Measurements from ENCODE around the gene TMEM131. TPM values are rescaled to one million over a fixed set of nuclear protein-coding genes. Genes with fewer than 3 reads are reported as not detected.

TMEM131 gene
- total RNA-seq, 1 donor from 2014 or later = 32.9 TPM

DNA sequence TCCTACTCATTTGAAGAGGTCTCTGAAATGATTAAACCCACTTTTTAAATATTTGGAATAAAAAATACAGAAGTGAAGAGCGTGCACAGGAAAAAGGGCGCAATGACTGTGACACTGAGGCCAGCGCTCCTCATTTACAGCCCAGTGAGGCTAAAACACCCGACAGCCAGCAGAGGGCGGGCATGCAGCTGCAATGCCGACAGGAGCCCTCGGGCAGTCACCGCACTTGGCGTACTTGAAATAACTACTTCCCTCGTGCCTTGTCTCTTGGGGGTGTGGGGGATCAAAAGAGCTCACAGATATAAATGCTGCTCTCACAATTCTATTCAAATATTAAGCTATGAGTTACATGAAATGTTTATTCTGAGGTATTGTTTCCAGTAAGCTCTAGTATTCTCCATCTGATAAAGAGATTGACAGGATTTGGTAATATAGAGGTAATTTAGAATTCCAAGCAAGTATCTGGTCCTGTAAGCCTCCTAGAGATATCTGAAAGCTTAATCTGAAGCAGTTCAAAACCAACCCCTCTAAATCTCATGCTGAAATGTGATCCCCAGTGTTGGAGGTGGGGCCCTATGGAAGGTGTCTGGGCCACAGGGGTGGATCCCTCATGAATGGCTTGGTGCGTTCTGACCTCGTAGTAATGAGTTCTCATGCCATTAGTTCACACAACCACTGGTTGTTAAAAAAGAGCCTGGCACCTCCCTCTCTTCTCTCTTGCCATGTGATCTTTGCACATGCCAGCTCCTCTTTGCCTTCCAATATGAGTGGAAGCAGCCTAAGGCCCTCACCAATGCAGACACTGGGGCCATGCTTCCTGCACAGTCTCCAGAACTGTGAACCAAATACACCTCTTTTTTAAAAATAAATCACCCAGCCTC, 188.8 kb downstream of the TMEM131 start:
- H3K4me3 ChIP-seq (ENCODE audit: low read length in 3 of 3) = no peak overlapping the region
- peak overlapping the region; percentile 54 for H3K27ac ChIP-seq (ENCODE audit: low read depth, low read length)
- H3K36me3 ChIP-seq (ENCODE audit: control insufficient read depth in 3 of 3, insufficient read depth in 3 of 3, low read length in 3 of 3) = peaks cover 16 to 53% (median 49%) of the 10 kb centered on the region in 3 donors
- no peaks in the 10 kb centered on the region for H3K27me3 ChIP-seq (ENCODE audit: control insufficient read depth in 3 of 3, insufficient read depth in 3 of 3, low read length in 3 of 3)
- H3K9ac ChIP-seq (ENCODE audit: low read depth in 1 of 3, low read length in 3 of 3) = no peak overlapping the region
- no peaks in the 10 kb centered on the region for H3K9me3 ChIP-seq (ENCODE audit: control insufficient read depth in 3 of 3, low read length in 3 of 3)
- H3K4me1 ChIP-seq (ENCODE audit: control insufficient read depth in 3 of 3, insufficient read depth in 3 of 3, low read length in 3 of 3) = peaks cover 0 to 18% (median 5%) of the 10 kb centered on the region in 3 donors

- Histone ChIP-seq H3K27ac (ENCODE audit: low read depth, low read length) (no peak overlapping the region), H3K27me3 (ENCODE audit: control insufficient read depth in 3 of 3, insufficient read depth in 3 of 3, low read length in 3 of 3) (no peaks in the 10 kb centered on the region), H3K4me1 (ENCODE audit: control insufficient read depth in 3 of 3, insufficient read depth in 3 of 3, low read length in 3 of 3) (peaks cover 0 to 18% (median 5%) of the 10 kb centered on the region in 3 donors), H3K9me3 (ENCODE audit: control insufficient read depth in 3 of 3, low read length in 3 of 3) (no peaks in the 10 kb centered on the region), H3K4me3 (ENCODE audit: low read length in 3 of 3) (no peak overlapping the region), H3K36me3 (ENCODE audit: control insufficient read depth in 3 of 3, insufficient read depth in 3 of 3, low read length in 3 of 3) (peaks cover 8 to 53% (median 48%) of the 10 kb centered on the region in 3 donors), H3K9ac (ENCODE audit: low read depth in 1 of 3, low read length in 3 of 3) (no peak overlapping the region)
Measured at GRCh38 chr2:97805776-97806175, 190.0 kb downstream of the TMEM131 start.

GRCh38 chr2:97801028-97801427, 194.7 kb downstream of the TMEM131 start:
- no peak overlapping the region for H3K4me3 ChIP-seq (ENCODE audit: low read length in 3 of 3)
- peaks cover 9 to 54% (median 36%) of the 10 kb centered on the region in 3 donors for H3K36me3 ChIP-seq (ENCODE audit: control insufficient read depth in 3 of 3, insufficient read depth in 3 of 3, low read length in 3 of 3)
- no peaks in the 10 kb centered on the region for H3K9me3 ChIP-seq (ENCODE audit: control insufficient read depth in 3 of 3, low read length in 3 of 3)
- no peaks in the 10 kb centered on the region for H3K27me3 ChIP-seq (ENCODE audit: control insufficient read depth in 3 of 3, insufficient read depth in 3 of 3, low read length in 3 of 3)
- no peak overlapping the region for H3K27ac ChIP-seq (ENCODE audit: low read depth, low read length)
- no peaks in the 10 kb centered on the region for H3K4me1 ChIP-seq (ENCODE audit: control insufficient read depth in 3 of 3, insufficient read depth in 3 of 3, low read length in 3 of 3)
- H3K9ac ChIP-seq (ENCODE audit: low read depth in 1 of 3, low read length in 3 of 3) = no peak overlapping the region

GRCh38 chr2:97798416-97798815, 197.3 kb downstream of the TMEM131 start:
- Histone ChIP-seq H3K4me1 (ENCODE audit: control insufficient read depth in 3 of 3, insufficient read depth in 3 of 3, low read length in 3 of 3) (no peaks in the 10 kb centered on the region), H3K27ac (ENCODE audit: low read depth, low read length) (no peak overlapping the region), H3K27me3 (ENCODE audit: control insufficient read depth in 3 of 3, insufficient read depth in 3 of 3, low read length in 3 of 3) (no peaks in the 10 kb centered on the region), H3K4me3 (ENCODE audit: low read length in 3 of 3) (no peak overlapping the region), H3K9ac (ENCODE audit: low read depth in 1 of 3, low read length in 3 of 3) (no peak overlapping the region), H3K9me3 (ENCODE audit: control insufficient read depth in 3 of 3, low read length in 3 of 3) (no peaks in the 10 kb centered on the region), H3K36me3 (ENCODE audit: control insufficient read depth in 3 of 3, insufficient read depth in 3 of 3, low read length in 3 of 3) (peaks cover 14 to 48% (median 32%) of the 10 kb centered on the region in 3 donors)

- peaks cover 19 to 46% (median 31%) of the 10 kb centered on the region in 3 donors for H3K36me3 ChIP-seq (ENCODE audit: control insufficient read depth in 3 of 3, insufficient read depth in 3 of 3, low read length in 3 of 3)
- no peaks in the 10 kb centered on the region for H3K4me1 ChIP-seq (ENCODE audit: control insufficient read depth in 3 of 3, insufficient read depth in 3 of 3, low read length in 3 of 3)
- H3K9ac ChIP-seq (ENCODE audit: low read depth in 1 of 3, low read length in 3 of 3) = no peak overlapping the region
- no peaks in the 10 kb centered on the region for H3K27me3 ChIP-seq (ENCODE audit: control insufficient read depth in 3 of 3, insufficient read depth in 3 of 3, low read length in 3 of 3)
- no peak overlapping the region for H3K27ac ChIP-seq (ENCODE audit: low read depth, low read length)
- H3K4me3 ChIP-seq (ENCODE audit: low read length in 3 of 3) = no peak overlapping the region
- H3K9me3 ChIP-seq (ENCODE audit: control insufficient read depth in 3 of 3, low read length in 3 of 3) = no peaks in the 10 kb centered on the region
Measured at GRCh38 chr2:97797355-97797754, 198.4 kb downstream of the TMEM131 start.

GRCh38 chr2:97796465-97797126, 199.2 kb downstream of the TMEM131 start:
- Histone ChIP-seq H3K27ac (ENCODE audit: low read depth, low read length) (no peak overlapping the region), H3K9ac (ENCODE audit: low read depth in 1 of 3, low read length in 3 of 3) (no peak overlapping the region), H3K4me3 (ENCODE audit: low read length in 3 of 3) (no peak overlapping the region), H3K9me3 (ENCODE audit: control insufficient read depth in 3 of 3, low read length in 3 of 3) (no peaks in the 10 kb centered on the region), H3K27me3 (ENCODE audit: control insufficient read depth in 3 of 3, insufficient read depth in 3 of 3, low read length in 3 of 3) (no peaks in the 10 kb centered on the region), H3K36me3 (ENCODE audit: control insufficient read depth in 3 of 3, insufficient read depth in 3 of 3, low read length in 3 of 3) (peaks cover 22 to 46% (median 32%) of the 10 kb centered on the region in 3 donors), H3K4me1 (ENCODE audit: control insufficient read depth in 3 of 3, insufficient read depth in 3 of 3, low read length in 3 of 3) (no peaks in the 10 kb centered on the region)

GRCh38 chr2:97792416-97792815, 203.3 kb downstream of the TMEM131 start:
- Histone ChIP-seq H3K27me3 (ENCODE audit: control insufficient read depth in 3 of 3, insufficient read depth in 3 of 3, low read length in 3 of 3) (no peaks in the 10 kb centered on the region), H3K4me3 (ENCODE audit: low read length in 3 of 3) (no peak overlapping the region), H3K27ac (ENCODE audit: low read depth, low read length) (no peak overlapping the region), H3K9me3 (ENCODE audit: control insufficient read depth in 3 of 3, low read length in 3 of 3) (no peaks in the 10 kb centered on the region), H3K9ac (ENCODE audit: low read depth in 1 of 3, low read length in 3 of 3) (no peak overlapping the region), H3K4me1 (ENCODE audit: control insufficient read depth in 3 of 3, insufficient read depth in 3 of 3, low read length in 3 of 3) (no peaks in the 10 kb centered on the region), H3K36me3 (ENCODE audit: control insufficient read depth in 3 of 3, insufficient read depth in 3 of 3, low read length in 3 of 3) (peaks cover 34 to 49% (median 48%) of the 10 kb centered on the region in 3 donors)

GRCh38 chr2:97788986-97789644, 206.6 kb downstream of the TMEM131 start:
- no peaks in the 10 kb centered on the region for H3K4me1 ChIP-seq (ENCODE audit: control insufficient read depth in 3 of 3, insufficient read depth in 3 of 3, low read length in 3 of 3)
- H3K36me3 ChIP-seq (ENCODE audit: control insufficient read depth in 3 of 3, insufficient read depth in 3 of 3, low read length in 3 of 3) = peaks cover 26 to 50% (median 40%) of the 10 kb centered on the region in 3 donors
- H3K27ac ChIP-seq (ENCODE audit: low read depth, low read length) = no peak overlapping the region
- H3K9me3 ChIP-seq (ENCODE audit: control insufficient read depth in 3 of 3, low read length in 3 of 3) = no peaks in the 10 kb centered on the region
- H3K9ac ChIP-seq (ENCODE audit: low read depth in 1 of 3, low read length in 3 of 3) = no peak overlapping the region
- H3K27me3 ChIP-seq (ENCODE audit: control insufficient read depth in 3 of 3, insufficient read depth in 3 of 3, low read length in 3 of 3) = no peaks in the 10 kb centered on the region
- H3K4me3 ChIP-seq (ENCODE audit: low read length in 3 of 3) = no peak overlapping the region

- no peaks in the 10 kb centered on the region for H3K9me3 ChIP-seq (ENCODE audit: control insufficient read depth in 3 of 3, low read length in 3 of 3)
- H3K27me3 ChIP-seq (ENCODE audit: control insufficient read depth in 3 of 3, insufficient read depth in 3 of 3, low read length in 3 of 3) = no peaks in the 10 kb centered on the region
- H3K27ac ChIP-seq (ENCODE audit: low read depth, low read length) = no peak overlapping the region
- H3K4me1 ChIP-seq (ENCODE audit: control insufficient read depth in 3 of 3, insufficient read depth in 3 of 3, low read length in 3 of 3) = peaks cover 0 to 6% (median 5%) of the 10 kb centered on the region in 3 donors
- H3K36me3 ChIP-seq (ENCODE audit: control insufficient read depth in 3 of 3, insufficient read depth in 3 of 3, low read length in 3 of 3) = peaks cover 12 to 33% (median 23%) of the 10 kb centered on the region in 3 donors
- H3K9ac ChIP-seq (ENCODE audit: low read depth in 1 of 3, low read length in 3 of 3) = no peak overlapping the region
- no peak overlapping the region for H3K4me3 ChIP-seq (ENCODE audit: low read length in 3 of 3)
Measured at GRCh38 chr2:97785818-97786217, 209.9 kb downstream of the TMEM131 start.
